C1 segment of cervical spinal cord (tissue), 14 donors: Measurements from ENCODE around the gene RELA.

Experiments
- DNase-seq, 14 donors: peaks; one replicate each; lab custom pipeline; 2025; lab: John Stamatoyannopoulos, UW

Gene RELA

GRCh38 chr11:65615229-65615949, 47.3 kb downstream of the RELA start, which contains the start of gene PCNX3:
Gene PCNX3, plus strand, starts transcription at chr11:65615776. Its CDS starts 536 bp downstream, at chr11:65616312.
- DNase-seq, result peak; percentile 94 to 100 (median 100)

- peak in 2 of 14 donors; percentile 33 to 51 for DNase-seq
Observed at GRCh38 chr11:65613091-65613928, 49.4 kb downstream of the RELA start.

GRCh38 chr11:65612691-65613090, 50.0 kb downstream of the RELA start:
- no peak for DNase-seq

- peak in 1 of 14 donors; percentile 53 for DNase-seq
Observed at GRCh38 chr11:65611758-65612603, 50.7 kb downstream of the RELA start.

GRCh38 chr11:65611028-65611757, 51.5 kb downstream of the RELA start:
- DNase-seq, result peak in 12 of 14 donors; percentile 52 to 87 (median 76)

GRCh38 chr11:65610404-65610803, 52.3 kb downstream of the RELA start:
- DNase-seq, result peak in 3 of 14 donors; percentile 6 to 66 (median 22)

GRCh38 chr11:65609665-65610064, 53.1 kb downstream of the RELA start:
- no peak for DNase-seq

- DNase-seq, result no peak
Observed at GRCh38 chr11:65609229-65609628, 53.5 kb downstream of the RELA start.

GRCh38 chr11:65607614-65608426, 54.9 kb downstream of the RELA start:
- DNase-seq, result no peak

GRCh38 chr11:65606876-65607613, 55.7 kb downstream of the RELA start:
- peak; percentile 42 to 94 (median 87) for DNase-seq

- DNase-seq, result no peak
Observed at GRCh38 chr11:65604258-65604657, 58.5 kb downstream of the RELA start.
